ENCODE results near the gene THAP7.

The THAP7 gene

GRCh38 chr22:20955548-20955947 lies 46.4 kb downstream of the THAP7 start:
- peak in 1 of 10 donors; percentile 63 for DNase-seq
- intact Hi-C loops (cut with DNase I) = loop anchor here (5.0 kb wide), 1 partner anchor 38 kb away; the partner anchor contains the start of gene CRKL

GRCh38 chr22:20953668-20954500 lies 48.0 kb downstream of the THAP7 start:
- peak in 2 of 10 donors; percentile 69 to 77 for DNase-seq
- intact Hi-C loops (cut with DNase I) = no loop called here

- intact Hi-C loops (cut with DNase I) = no loop called here
- peak in 1 of 10 donors; percentile 5 for DNase-seq
Observed at GRCh38 chr22:20953342-20953608, 48.6 kb downstream of the THAP7 start.

- DNase-seq = peak in 2 of 10 donors; percentile 43 to 68
- intact Hi-C loops (cut with DNase I) = no loop called here
Observed at GRCh38 chr22:20952544-20953341, 49.2 kb downstream of the THAP7 start.

- intact Hi-C loops (cut with DNase I) = no loop called here
- DNase-seq = peak in 1 of 10 donors; percentile 36
Observed at GRCh38 chr22:20951932-20952380, 50.0 kb downstream of the THAP7 start.

- peak in 2 of 10 donors; percentile 22 to 55 for DNase-seq
- intact Hi-C loops (cut with DNase I) = no loop called here
Observed at GRCh38 chr22:20951151-20951931, 50.6 kb downstream of the THAP7 start.

GRCh38 chr22:20949698-20950183 lies 52.2 kb downstream of the THAP7 start:
- intact Hi-C loops (cut with DNase I) = loop anchor here (10.0 kb wide), 1 partner anchor 65 kb away; no protein-coding TSS in a partner anchor
- peak in 2 of 10 donors; percentile 27 to 44 for DNase-seq
